Effector memory CD8-positive, alpha-beta T cell (primary cell): Measurements from ENCODE around the gene TTC9B.

Experiments
- ATAC-seq: fragments of 150-1000 bp; cut with Tn5 transposase; replicated peaks from 2 replicates; pipeline ENCODE4 v1.10.0; 2021; ENCODE audit warnings: mild to moderate bottlenecking, moderate library complexity
- DNase-seq, 3 experiments: peaks; one replicate each; pipeline ENCODE4 v3.0.0; 2021
- H3K27ac Mint-ChIP-seq, 2 donors: one replicate each; pipeline ENCODE4 v1.8.0; 2022; ENCODE audit warnings: mild to moderate bottlenecking in 2 of 2, mixed read lengths in 2 of 2, moderate library complexity in 2 of 2
- H3K27me3 Mint-ChIP-seq, 2 donors: one replicate each; pipeline ENCODE4 v1.8.0; 2022; ENCODE audit warnings: mixed read lengths in 2 of 2
- H3K36me3 Mint-ChIP-seq: one replicate; pipeline ENCODE4 v1.8.0; 2022; ENCODE audit warnings: mild to moderate bottlenecking, moderate library complexity, mixed read lengths; ENCODE audit not compliant: insufficient read depth
- H3K4me1 Mint-ChIP-seq, 2 donors: one replicate each; pipeline ENCODE4 v1.8.0; 2022; ENCODE audit warnings: low read depth in 2 of 2, mixed read lengths in 2 of 2
- H3K4me3 Mint-ChIP-seq, 2 donors: one replicate each; pipeline ENCODE4 v1.8.0; 2022; ENCODE audit warnings: mild to moderate bottlenecking in 2 of 2, mixed read lengths in 2 of 2, moderate library complexity in 2 of 2
- H3K9me3 Mint-ChIP-seq, 2 donors: one replicate each; pipeline ENCODE4 v1.8.0; 2022; ENCODE audit warnings: mixed read lengths in 2 of 2

TTC9B gene

GRCh38 chr19:40213251-40213829 is 4.8 kb downstream of the TTC9B start:
- Mint-ChIP-seq H3K4me3 (no peak overlapping the region), H3K36me3 (peaks cover 27% of the 10 kb centered on the region), H3K9me3 (no peaks in the 10 kb centered on the region), H3K27ac (no peak overlapping the region), H3K4me1 (no peaks in the 10 kb centered on the region), H3K27me3 (peaks cover 12 to 18% of the 10 kb centered on the region in 2 donors)
- ATAC-seq (no peak), DNase-seq (no peak)

- ATAC-seq (no peak), DNase-seq (no peak)
- H3K36me3 Mint-ChIP-seq = peaks cover 24% of the 10 kb centered on the region
- no peaks in the 10 kb centered on the region for H3K4me1 Mint-ChIP-seq
- no peak overlapping the region for H3K27ac Mint-ChIP-seq
- no peak overlapping the region for H3K4me3 Mint-ChIP-seq
- no peaks in the 10 kb centered on the region for H3K9me3 Mint-ChIP-seq
- H3K27me3 Mint-ChIP-seq = peaks cover 0 to under 1% of the 10 kb centered on the region in 2 donors
Observed at GRCh38 chr19:40210889-40211288, 7.3 kb downstream of the TTC9B start.

- ATAC-seq (no peak), DNase-seq (no peak)
- Mint-ChIP-seq H3K4me1 (no peaks in the 10 kb centered on the region), H3K36me3 (peaks cover 30% of the 10 kb centered on the region), H3K27ac (no peak overlapping the region), H3K27me3 (no peaks in the 10 kb centered on the region), H3K4me3 (no peak overlapping the region), H3K9me3 (no peaks in the 10 kb centered on the region)
Observed at GRCh38 chr19:40208602-40209001, 9.6 kb downstream of the TTC9B start.

- no peak for DNase-seq
- no peak overlapping the region for H3K4me3 Mint-ChIP-seq
- H3K9me3 Mint-ChIP-seq = no peaks in the 10 kb centered on the region
- H3K27me3 Mint-ChIP-seq = no peaks in the 10 kb centered on the region
- peaks cover 27% of the 10 kb centered on the region for H3K36me3 Mint-ChIP-seq
- no peak for ATAC-seq
- no peak overlapping the region for H3K27ac Mint-ChIP-seq
- H3K4me1 Mint-ChIP-seq = no peaks in the 10 kb centered on the region
Observed at GRCh38 chr19:40205760-40206159, 12.4 kb downstream of the TTC9B start.

GRCh38 chr19:40204381-40204780 is 13.8 kb downstream of the TTC9B start:
- no peak for ATAC-seq
- no peak overlapping the region for H3K27ac Mint-ChIP-seq
- H3K4me1 Mint-ChIP-seq = no peaks in the 10 kb centered on the region
- no peaks in the 10 kb centered on the region for H3K9me3 Mint-ChIP-seq
- peaks cover 15% of the 10 kb centered on the region for H3K36me3 Mint-ChIP-seq
- no peak overlapping the region for H3K4me3 Mint-ChIP-seq
- no peaks in the 10 kb centered on the region for H3K27me3 Mint-ChIP-seq
- no peak for DNase-seq

- peaks cover 15% of the 10 kb centered on the region for H3K36me3 Mint-ChIP-seq
- no peaks in the 10 kb centered on the region for H3K27me3 Mint-ChIP-seq
- no peaks in the 10 kb centered on the region for H3K9me3 Mint-ChIP-seq
- H3K27ac Mint-ChIP-seq = no peak overlapping the region
- H3K4me1 Mint-ChIP-seq = peaks cover 4 to 5% of the 10 kb centered on the region in 2 donors
- no peak overlapping the region for H3K4me3 Mint-ChIP-seq
- no peak for DNase-seq
- no peak for ATAC-seq
Observed at GRCh38 chr19:40200341-40201099, 17.7 kb downstream of the TTC9B start.

GRCh38 chr19:40198272-40198990 is 19.8 kb downstream of the TTC9B start:
- H3K27ac Mint-ChIP-seq = no peak overlapping the region
- ATAC-seq = no peak

GRCh38 chr19:40193587-40193849 is 24.7 kb downstream of the TTC9B start:
- H3K36me3 Mint-ChIP-seq = peaks cover 14% of the 10 kb centered on the region
- no peak overlapping the region for H3K27ac Mint-ChIP-seq
- H3K4me1 Mint-ChIP-seq = peaks cover 23 to 36% of the 10 kb centered on the region in 2 donors
- no peak for ATAC-seq
- no peaks in the 10 kb centered on the region for H3K9me3 Mint-ChIP-seq
- DNase-seq = no peak
- peak overlapping the region; percentile 26 to 67 for H3K4me3 Mint-ChIP-seq
- H3K27me3 Mint-ChIP-seq = no peaks in the 10 kb centered on the region

More at GRCh38 chr19:40198272-40198990, 19.8 kb downstream of the TTC9B start:
- H3K4me1 Mint-ChIP-seq = peaks cover 16 to 17% of the 10 kb centered on the region in 2 donors
- no peak for DNase-seq
- H3K9me3 Mint-ChIP-seq = no peaks in the 10 kb centered on the region
- no peaks in the 10 kb centered on the region for H3K27me3 Mint-ChIP-seq
- no peak overlapping the region for H3K4me3 Mint-ChIP-seq
- H3K36me3 Mint-ChIP-seq = peaks cover 9% of the 10 kb centered on the region

GRCh38 chr19:40192758-40193586 is 25.2 kb downstream of the TTC9B start:
- DNase-seq = no peak
- no peak for ATAC-seq
- no peaks in the 10 kb centered on the region for H3K9me3 Mint-ChIP-seq
- H3K36me3 Mint-ChIP-seq = peaks cover 14% of the 10 kb centered on the region
- H3K27ac Mint-ChIP-seq = peak overlapping the region in 1 of 2 donors; percentile 19
- H3K27me3 Mint-ChIP-seq = no peaks in the 10 kb centered on the region
- H3K4me1 Mint-ChIP-seq = peaks cover 23 to 36% of the 10 kb centered on the region in 2 donors
- H3K4me3 Mint-ChIP-seq = peak overlapping the region; percentile 67 to 72

- Mint-ChIP-seq H3K27ac (peak overlapping the region; percentile 19 to 70), H3K4me3 (peak overlapping the region; percentile 67 to 72), H3K27me3 (no peaks in the 10 kb centered on the region), H3K4me1 (peaks cover 23 to 36% of the 10 kb centered on the region in 2 donors), H3K9me3 (no peaks in the 10 kb centered on the region), H3K36me3 (peaks cover 14% of the 10 kb centered on the region)
- DNase-seq = no peak
- ATAC-seq = no peak
Observed at GRCh38 chr19:40191836-40192646, 26.1 kb downstream of the TTC9B start.

GRCh38 chr19:40190891-40191835 is 27.0 kb downstream of the TTC9B start, which contains the start of gene MAP3K10:
Gene MAP3K10, plus strand, starts transcription at chr19:40191426. Its CDS starts 606 bp downstream, at chr19:40192032.
- H3K36me3 Mint-ChIP-seq = peaks cover 14% of the 10 kb centered on the region

GRCh38 chr19:40184273-40184672 is 33.9 kb downstream of the TTC9B start:
- ATAC-seq = no peak
- no peaks in the 10 kb centered on the region for H3K36me3 Mint-ChIP-seq
- H3K27ac Mint-ChIP-seq = no peak overlapping the region
- peaks cover under 1 to 12% of the 10 kb centered on the region in 2 donors for H3K27me3 Mint-ChIP-seq
- no peaks in the 10 kb centered on the region for H3K4me1 Mint-ChIP-seq
- no peaks in the 10 kb centered on the region for H3K9me3 Mint-ChIP-seq
- no peak overlapping the region for H3K4me3 Mint-ChIP-seq
- DNase-seq = no peak

More at GRCh38 chr19:40190891-40191835, 27.0 kb downstream of the TTC9B start, which contains the start of gene MAP3K10:
- Mint-ChIP-seq H3K4me1 (peaks cover 23 to 36% of the 10 kb centered on the region in 2 donors), H3K9me3 (no peaks in the 10 kb centered on the region), H3K27ac (peak within 1 kb of the TSS; percentile 94), H3K27me3 (no peaks in the 10 kb centered on the region), H3K4me3 (peak within 1 kb of the TSS; percentile 87 to 88)
- ATAC-seq = peak; percentile 85
- DNase-seq = peak; percentile 71 to 75 (median 73)
